Measurements from ENCODE around the gene PASK. TPM values are rescaled to one million over a fixed set of nuclear protein-coding genes. Genes with fewer than 3 reads are reported as not detected.

The PASK gene
- total and polyA plus RNA-seq, 9 of the 15 experiments (the other 6 are each of a cell fraction or from before 2014, with no cell fraction given) = 1.5 to 30.3 (median 9.9) TPM

GRCh38 chr2:241157841-241158545, 8.7 kb upstream of the PASK start:
- Histone ChIP-seq H3K4me1 (replicated peaks in 1 of 2; ENCODE audit: control insufficient read depth in 2 of 2, insufficient read depth in 2 of 2, low read length in 2 of 2) (no peaks in the 10 kb centered on the region), H3K27me3 (ENCODE audit: control insufficient read depth in 2 of 2, insufficient read depth in 2 of 2, low read length in 2 of 2) (no peaks in the 10 kb centered on the region), H3K4me2 (ENCODE audit: insufficient read depth, low read length) (no peak overlapping the region), H2AFZ (ENCODE audit: low read depth, low read length) (no peak overlapping the region), H3K79me2 (ENCODE audit: control insufficient read depth, insufficient read depth, low read length) (no peaks in the 10 kb centered on the region), H3K9ac (ENCODE audit: insufficient read depth in 1 of 2, low read depth in 2 of 2, low read length in 2 of 2) (no peak overlapping the region), H3K27ac (ENCODE audit: extremely low read depth, low read depth, low read length) (no peak overlapping the region), H4K20me1 (replicated peaks; ENCODE audit: control insufficient read depth, insufficient read depth, low read length) (peaks cover 5% of the 10 kb centered on the region; the same call in 1 of the 2 replicates), H3K9me3 (replicated peaks; ENCODE audit: control insufficient read depth, insufficient read depth, low read depth, low read length) (no peaks in the 10 kb centered on the region), H3K9me1 (ENCODE audit: control insufficient read depth, insufficient read depth, low read length) (no peaks in the 10 kb centered on the region), H3K36me3 (ENCODE audit: control insufficient read depth, insufficient read depth, low read length) (peaks cover 46% of the 10 kb centered on the region; the same call in 2 of the 3 replicates), H3K4me3 (no peak overlapping the region)
- DNase-seq (ENCODE audit: extremely low read depth in 1 of 4, low spot score in 3 of 4) (no peak), FAIRE-seq (no peak), ATAC-seq (no peak)
- ChIA-PET CTCF (ENCODE audit: low intra/inter-chr PET ratio) (no interaction called here), POLR2A (interaction anchor here (0.6 kb wide), 1 partner anchor 506 kb away, joined by 3 read pairs; no protein-coding TSS in a partner anchor)
- intact Hi-C loops (cut with micrococcal nuclease) (no loop called here), in situ Hi-C loops (cut with MboI) (no loop called here)
- WGBS (ENCODE audit: insufficient coverage, low coverage, missing lambda C conversion rate) = 81% methylated on average over 9 of the region's 9 CpGs
- BruUV-seq (replicated peaks) = no TSS peak
- TF ChIP-seq RBM14 (IDR thresholded peaks at IDR 0.05; ENCODE audit: borderline replicate concordance, insufficient read depth, low read depth, low read length) (no peak), NCOA6 (IDR thresholded peaks at IDR 0.05) (no peak), FOSL1 (tag; conservative IDR thresholded peaks at IDR 0.05) (peak; percentile 61), GABPA (tag; conservative IDR thresholded peaks at IDR 0.05; ENCODE audit: low read depth) (no peak)

- H3K27ac ChIP-seq (ENCODE audit: extremely low read depth, low read depth, low read length) = no peak overlapping the region
- no peak overlapping the region for H2AFZ ChIP-seq (ENCODE audit: low read depth, low read length)
- intact Hi-C loops (cut with micrococcal nuclease) = no loop called here
- ATAC-seq (no peak; the same call in 2 of the 3 replicates), FAIRE-seq (no peak), DNase-seq (ENCODE audit: extremely low read depth in 1 of 4, low spot score in 3 of 4) (no peak)
- H3K36me3 ChIP-seq (ENCODE audit: control insufficient read depth, insufficient read depth, low read length) = peaks cover 48% of the 10 kb centered on the region; the same call in 2 of the 3 replicates
- in situ Hi-C loops (cut with MboI) = no loop called here
- H3K79me2 ChIP-seq (ENCODE audit: control insufficient read depth, insufficient read depth, low read length) = peaks cover 3% of the 10 kb centered on the region; the same call in 1 of the 3 replicates
- H3K4me2 ChIP-seq (ENCODE audit: insufficient read depth, low read length) = no peak overlapping the region
- ChIA-PET POLR2A (no interaction called here), CTCF (ENCODE audit: low intra/inter-chr PET ratio) (no interaction called here)
- H3K4me3 ChIP-seq = no peak overlapping the region
- WGBS (ENCODE audit: insufficient coverage, low coverage, missing lambda C conversion rate) = 51% methylated on average over 2 of the region's 5 CpGs
- peaks cover 5% of the 10 kb centered on the region; the same call in 1 of the 2 replicates for H4K20me1 ChIP-seq (replicated peaks; ENCODE audit: control insufficient read depth, insufficient read depth, low read length)
- H3K9me3 ChIP-seq (replicated peaks; ENCODE audit: control insufficient read depth, insufficient read depth, low read depth, low read length) = no peaks in the 10 kb centered on the region
- no peaks in the 10 kb centered on the region for H3K4me1 ChIP-seq (replicated peaks in 1 of 2; ENCODE audit: control insufficient read depth in 2 of 2, insufficient read depth in 2 of 2, low read length in 2 of 2)
- BruUV-seq (replicated peaks) = no TSS peak
- H3K9me1 ChIP-seq (ENCODE audit: control insufficient read depth, insufficient read depth, low read length) = no peaks in the 10 kb centered on the region
- no peak overlapping the region for H3K9ac ChIP-seq (ENCODE audit: insufficient read depth in 1 of 2, low read depth in 2 of 2, low read length in 2 of 2)
- no peaks in the 10 kb centered on the region for H3K27me3 ChIP-seq (ENCODE audit: control insufficient read depth in 2 of 2, insufficient read depth in 2 of 2, low read length in 2 of 2)
- TF ChIP-seq SPI1 (IDR thresholded peaks at IDR 0.05; ENCODE audit: borderline replicate concordance, low read depth, low read length) = peak; percentile 96
- TF ChIP-seq MLLT1 (IDR thresholded peaks at IDR 0.05) = no peak
These were observed 7.7 kb upstream of the PASK start for GRCh38 chr2:241156971-241157441.
